GM19455 (cell line): ENCODE data around the gene PLCB1.

ENCODE experiments used
- ATAC-seq: cut with Tn5 transposase; IDR thresholded peaks from one replicate; pipeline ENCODE4 v1.9.1; 2021; ENCODE audit not compliant: unreplicated experiment

PLCB1 gene

DNA sequence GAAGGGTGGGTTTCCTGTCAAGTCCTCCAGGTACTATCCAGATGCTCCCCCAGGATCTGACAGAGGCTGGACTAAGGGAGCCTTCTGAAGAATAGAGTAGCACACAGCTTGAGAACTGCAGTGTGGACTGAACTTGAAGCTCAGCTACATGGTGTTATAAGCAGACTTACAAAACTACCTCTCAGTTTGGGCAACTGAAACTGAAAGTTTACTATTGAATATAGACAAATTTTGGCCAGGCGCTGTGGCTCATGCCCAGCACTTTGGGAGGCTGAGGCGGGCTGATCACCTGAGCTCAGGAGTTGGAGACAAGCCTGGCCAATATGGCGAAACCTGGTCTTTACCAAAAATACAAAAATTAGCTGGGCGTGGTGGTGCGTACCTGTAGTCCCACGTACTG is 348.5 kb downstream of the PLCB1 start:
- ATAC-seq = no peak

DNA sequence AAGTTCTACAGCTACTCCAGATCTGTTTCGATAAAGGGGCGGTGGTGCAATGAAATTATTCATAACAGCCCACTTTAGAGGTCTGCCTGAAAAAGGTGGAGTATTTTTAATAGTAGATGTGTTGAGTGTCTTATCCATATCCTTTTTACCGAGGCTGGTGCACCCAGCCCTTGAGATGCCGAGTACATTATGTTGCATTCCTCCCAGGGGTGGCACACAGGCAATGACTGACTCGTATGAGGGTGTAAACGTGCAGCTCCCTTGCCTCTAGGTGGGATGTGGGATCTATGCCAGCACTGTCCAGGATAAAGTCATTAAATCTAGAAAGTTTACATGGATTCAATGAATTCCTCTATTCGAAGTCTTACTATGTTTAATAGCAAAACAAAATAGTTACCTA is 355.6 kb downstream of the PLCB1 start:
- no peak for ATAC-seq

DNA sequence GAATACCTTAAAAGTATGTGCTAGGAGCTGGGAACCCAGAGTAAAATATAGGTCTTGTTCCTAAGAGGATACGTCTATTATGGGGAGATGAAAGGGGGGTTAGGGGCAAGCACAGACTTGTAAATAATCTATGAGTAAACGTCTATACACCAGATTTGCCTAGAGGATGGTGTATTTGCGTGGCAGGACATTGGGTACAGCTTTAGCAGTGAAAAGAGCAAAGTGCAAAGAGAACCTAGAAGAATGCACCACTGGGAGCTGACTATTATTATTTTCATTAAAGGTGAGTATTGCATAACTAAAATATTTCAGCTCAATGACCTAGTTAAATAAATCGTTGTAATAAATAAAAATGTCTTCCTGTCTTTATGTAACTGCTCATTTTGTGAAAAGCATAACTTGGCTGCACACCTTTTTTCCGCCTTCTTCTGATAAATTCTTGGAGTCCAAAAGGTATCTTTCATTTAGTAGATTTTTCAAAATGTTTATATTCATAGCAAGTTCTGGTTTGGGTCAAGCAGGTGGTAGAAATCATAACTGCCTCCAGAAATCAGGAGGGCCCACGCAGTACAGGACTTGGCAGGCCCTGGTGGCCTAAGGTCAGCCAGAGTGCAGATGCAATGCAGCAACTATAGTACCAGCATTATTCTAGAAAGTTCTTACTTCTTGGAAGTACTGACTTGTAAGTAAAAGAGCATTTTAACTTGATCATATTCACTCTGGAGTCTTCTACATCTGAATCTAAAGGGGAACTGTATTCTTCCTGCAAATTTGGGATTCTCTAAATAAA is 357.2 kb downstream of the PLCB1 start:
- ATAC-seq = no peak

DNA sequence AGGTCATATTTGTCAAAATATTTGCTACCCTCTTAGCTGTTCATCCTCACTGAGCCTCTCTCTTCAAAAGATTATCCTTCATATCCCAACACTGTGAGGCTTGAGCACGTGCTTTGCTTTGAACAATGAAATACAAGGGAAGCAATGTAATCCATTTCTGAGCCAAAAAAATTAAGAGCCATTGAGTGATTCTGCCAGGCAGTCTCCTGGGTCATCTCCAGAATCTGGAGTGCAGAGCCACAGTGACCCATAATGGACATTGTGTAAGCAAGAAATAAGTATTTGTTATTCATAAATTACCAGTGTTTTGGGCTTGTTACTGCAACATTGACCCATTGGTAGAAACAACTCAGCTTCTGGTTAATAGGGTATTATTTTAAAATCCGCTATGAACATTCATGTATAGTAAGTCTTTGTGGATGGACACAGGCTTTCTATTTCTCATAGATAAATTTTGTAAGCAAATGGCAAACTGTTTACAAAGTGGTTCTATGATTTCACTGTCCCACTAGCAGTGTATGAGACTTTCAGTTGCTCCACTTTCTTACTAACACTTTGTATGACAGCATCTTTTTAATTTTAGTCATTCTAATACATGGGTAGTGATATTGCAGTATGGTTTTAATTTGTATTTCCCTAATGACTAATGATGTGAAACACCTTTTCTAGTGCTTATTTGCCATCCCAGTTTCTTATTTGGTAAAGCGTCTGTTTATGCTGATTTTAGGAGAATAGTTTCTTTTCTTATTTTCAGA is 358.2 kb downstream of the PLCB1 start:
- no peak for ATAC-seq

DNA sequence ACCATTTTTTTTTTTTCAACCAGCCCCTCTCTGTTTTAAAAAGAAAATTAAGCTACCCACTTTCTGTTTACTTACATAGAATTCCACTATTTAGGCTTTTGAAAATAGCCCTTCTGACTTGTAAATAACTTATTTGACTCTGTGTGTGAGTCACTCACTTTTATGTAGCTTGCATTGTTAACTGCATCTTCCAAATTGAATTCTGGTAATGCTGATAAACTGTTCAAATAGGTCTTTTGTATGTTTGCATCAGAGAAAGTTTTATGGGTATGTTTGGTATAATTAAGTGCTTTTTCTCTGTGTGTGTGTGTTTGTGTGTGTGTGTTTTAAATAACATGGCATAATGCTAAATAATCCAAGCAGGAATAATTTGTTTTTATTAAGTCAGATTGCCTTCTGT is 360.1 kb downstream of the PLCB1 start:
- no peak for ATAC-seq

DNA sequence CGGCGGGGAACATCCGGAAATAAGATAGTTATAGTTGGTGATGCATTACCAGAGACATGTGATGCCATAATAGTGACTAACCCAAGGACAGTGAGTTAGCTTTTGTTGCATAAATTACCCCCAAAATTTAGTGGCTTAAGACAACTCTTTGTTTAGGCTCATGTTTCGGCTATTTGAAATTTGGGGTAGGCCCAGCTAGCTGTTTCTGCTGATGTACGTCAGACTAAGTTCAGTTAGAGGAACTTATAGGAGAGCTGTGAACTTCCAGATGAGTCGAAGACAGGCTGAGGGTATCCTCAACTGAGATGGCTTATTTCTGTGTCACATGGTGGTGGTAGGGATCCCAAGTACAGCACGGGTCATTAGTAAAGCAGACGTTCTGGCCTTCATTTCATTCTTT is 366.5 kb downstream of the PLCB1 start:
- no peak for ATAC-seq

DNA sequence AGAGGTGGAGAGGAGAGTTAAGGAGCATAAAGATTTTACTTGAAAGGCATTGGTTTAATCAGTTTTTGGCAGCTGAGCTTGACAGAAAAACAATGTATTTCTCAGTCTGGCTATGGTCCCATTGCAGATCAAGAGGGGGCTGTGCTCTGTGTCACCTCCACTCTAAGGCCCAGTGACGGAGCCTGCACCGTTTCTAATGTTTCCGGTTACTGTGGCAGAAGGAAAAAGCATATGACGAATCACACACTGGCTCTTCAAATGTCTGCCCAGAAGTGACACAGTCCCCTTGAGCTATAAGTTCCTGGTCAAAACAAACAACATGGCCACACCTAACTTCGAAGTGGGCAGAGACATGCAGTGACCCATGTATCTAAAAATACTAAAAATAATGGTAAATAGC is 372.0 kb downstream of the PLCB1 start:
- no peak for ATAC-seq

DNA sequence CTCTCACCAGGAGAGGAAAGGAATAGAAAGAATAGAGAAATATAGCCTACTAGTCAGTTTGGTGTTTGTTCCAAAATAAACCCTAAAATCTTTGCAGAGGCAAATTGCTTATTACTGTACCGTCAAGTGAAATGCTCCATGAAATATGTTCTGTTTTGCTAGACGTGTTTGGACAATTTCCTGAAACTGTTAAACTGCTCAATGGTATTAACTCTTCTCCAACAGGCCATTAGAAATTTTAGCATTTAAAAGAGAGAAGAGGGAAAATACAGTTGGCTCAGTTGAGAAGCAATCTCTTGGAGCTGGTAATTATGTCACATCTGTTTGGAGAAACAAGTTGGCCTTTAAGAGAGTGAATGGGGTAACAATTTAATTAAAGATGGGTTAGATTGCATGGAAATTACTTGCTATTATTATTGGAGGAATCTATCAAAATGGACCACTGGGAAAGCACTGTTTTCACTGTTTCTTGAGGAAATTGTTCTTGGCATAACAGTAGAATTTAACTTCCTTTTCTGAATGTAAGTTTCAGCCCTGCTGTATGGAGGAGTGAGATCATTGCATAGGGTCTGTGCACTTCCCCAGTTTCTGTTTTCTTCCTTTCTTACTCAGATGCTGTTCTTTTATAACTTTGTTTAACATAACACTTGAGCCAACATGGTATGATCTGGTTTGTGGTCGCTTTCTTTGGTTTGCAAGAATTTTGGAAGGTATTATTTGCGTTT is 373.6 kb downstream of the PLCB1 start:
- ATAC-seq = no peak

DNA sequence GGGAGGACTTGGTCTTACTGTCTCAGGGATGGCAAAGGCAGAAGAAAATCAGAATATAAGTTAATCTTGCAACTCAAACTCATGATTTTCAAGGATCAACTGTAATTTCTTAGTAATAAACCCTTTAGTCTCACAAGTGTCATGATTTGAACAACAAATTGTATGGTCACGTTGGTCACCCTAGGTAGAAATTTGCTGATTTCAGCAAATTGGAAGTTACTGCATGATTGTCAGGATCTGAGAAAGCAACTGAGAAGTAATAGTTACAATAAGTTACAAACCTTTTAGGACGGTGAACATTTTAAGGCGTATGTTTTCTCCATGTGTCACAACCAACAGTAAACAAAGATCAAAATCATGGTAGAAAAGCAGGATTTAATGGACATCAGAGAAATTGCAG is 375.2 kb downstream of the PLCB1 start:
- no peak for ATAC-seq

DNA sequence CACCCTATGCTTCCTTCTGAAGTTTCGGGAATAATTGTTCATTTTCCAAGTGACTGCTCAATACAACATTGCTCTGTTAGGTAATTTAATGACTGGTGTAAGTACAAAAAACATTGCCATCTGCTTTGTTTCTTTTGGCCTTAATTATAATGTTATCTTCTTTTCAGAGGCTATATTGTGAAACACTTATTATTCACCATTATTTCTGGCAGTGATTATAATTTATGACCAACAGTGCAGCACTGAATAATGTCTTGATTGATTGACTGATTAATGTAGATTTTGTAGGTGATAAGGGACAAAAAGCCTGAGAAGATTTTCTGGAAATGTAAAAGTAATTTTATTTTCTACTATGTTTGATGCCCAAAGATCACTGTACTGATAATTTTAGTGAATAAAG is 377.7 kb downstream of the PLCB1 start:
- no peak for ATAC-seq

DNA sequence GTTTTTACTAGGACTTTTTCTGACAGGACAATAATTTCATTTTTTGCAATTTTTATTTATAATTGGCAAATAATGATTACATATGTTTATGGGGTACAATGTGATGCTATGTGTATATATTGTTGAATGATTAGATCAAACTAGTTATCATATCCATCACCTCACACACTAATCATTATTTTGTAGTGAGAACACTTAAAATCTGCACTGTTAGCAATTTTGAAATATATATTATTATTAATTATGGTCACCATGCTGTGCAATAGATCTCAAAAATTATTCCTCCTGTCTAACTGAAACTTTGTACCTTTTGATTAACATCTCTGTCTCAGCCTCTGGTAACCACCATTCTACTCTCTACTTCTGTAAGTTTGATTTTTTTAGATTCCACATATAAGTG is 378.7 kb downstream of the PLCB1 start:
- no peak for ATAC-seq

DNA sequence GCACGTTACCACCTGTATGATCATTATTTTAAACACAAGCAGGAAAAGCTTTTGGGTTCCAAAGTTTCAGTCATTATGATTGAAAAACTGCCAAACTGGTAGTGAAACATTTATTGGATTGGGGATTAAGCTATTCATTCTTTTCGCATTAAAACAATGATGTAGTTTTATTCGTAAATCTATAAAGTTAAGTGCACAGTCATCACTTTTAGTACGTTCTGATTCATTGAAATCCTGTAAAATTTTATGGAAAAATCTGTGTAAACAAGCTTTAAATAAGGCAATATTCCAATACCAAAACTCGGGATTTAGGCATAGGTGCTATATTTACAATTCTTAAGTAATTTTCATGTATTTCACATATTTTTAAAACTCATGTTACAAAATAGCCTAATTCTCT is 379.9 kb downstream of the PLCB1 start:
- no peak for ATAC-seq

DNA sequence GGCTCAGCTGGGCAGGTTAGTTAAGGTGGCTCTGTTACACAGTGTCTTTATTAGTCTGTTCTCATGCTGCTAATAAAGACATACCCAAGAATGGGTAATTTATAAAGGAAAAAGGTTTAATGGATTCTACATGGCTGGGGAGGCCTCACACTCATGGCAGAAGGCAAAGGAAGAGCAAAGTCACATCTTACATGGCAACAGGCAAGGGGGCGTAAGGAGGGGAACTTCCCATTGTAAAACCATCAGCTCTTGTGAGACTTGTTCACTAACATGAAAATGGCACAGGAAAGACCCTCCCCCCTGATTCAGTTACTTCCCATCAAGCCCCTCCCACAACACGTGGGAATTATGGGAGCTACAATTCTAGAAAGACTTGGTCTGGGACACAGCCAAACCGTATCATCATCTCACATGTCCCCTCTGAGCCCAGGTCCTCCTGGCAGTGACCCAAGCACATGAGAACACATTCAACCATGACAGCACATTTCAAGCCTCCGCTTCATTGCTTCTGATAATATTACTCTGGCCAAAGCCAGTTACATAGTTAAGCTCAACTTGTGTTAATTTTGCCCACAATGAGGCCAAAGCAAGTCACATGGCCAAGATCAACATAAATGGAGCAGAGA is 383.9 kb downstream of the PLCB1 start:
- ATAC-seq = no peak

DNA sequence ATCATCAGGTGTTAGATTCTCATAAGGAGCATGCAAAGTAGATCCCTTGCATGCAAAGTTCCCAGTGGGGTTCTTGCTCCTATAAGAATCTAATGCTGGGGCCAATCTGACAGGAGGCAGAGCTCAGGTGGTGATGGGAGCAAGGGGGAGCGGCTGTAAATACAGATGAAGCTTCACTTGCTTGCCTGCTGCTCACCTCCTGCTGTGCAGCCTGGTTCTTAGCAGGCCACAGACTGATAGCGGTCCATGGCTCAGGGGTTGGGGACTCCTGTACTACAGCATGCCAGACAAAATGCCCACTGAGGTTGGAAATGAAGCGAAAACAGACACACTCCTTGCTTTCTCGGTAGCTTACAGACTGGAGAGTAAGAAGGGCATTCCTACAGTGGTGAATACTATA is 386.8 kb downstream of the PLCB1 start:
- no peak for ATAC-seq

DNA sequence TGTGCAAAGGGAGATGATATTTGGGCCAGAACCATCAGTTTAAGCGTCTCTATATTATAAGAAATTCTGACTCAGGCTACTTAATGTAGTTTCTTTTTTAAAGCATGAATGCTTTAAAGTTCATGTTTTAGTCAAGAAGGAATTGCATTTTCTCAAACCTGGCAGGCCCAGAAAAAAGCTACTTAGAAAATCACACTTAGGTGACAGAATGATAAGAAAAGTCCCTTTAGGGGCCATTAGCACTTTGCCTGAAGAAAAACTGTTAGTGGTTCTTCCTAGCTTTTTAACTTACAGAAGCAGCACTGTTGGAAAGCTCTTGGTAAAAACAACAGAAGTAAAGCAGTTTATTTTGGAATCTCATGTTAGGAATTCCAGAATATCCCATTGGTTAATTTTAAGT is 387.8 kb downstream of the PLCB1 start:
- no peak for ATAC-seq

DNA sequence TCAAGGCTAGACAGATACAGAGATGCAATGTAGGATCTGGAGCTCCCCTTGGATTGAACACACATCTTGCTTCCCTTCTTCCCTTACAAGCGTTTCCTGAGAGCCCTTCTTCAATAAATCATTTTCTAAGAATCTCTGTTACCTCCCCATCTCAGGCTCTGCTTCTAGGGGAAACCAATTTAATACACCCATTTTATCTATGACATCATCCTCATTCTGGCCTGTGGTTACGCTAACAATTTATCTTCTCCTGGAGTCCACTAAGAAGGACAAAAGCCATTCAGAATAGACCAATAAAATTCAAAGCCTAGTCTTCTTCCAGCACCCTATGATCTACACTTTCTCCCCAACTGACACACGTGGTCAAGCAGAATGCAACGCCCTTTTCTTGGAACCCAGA is 390.1 kb downstream of the PLCB1 start:
- ATAC-seq = no peak

DNA sequence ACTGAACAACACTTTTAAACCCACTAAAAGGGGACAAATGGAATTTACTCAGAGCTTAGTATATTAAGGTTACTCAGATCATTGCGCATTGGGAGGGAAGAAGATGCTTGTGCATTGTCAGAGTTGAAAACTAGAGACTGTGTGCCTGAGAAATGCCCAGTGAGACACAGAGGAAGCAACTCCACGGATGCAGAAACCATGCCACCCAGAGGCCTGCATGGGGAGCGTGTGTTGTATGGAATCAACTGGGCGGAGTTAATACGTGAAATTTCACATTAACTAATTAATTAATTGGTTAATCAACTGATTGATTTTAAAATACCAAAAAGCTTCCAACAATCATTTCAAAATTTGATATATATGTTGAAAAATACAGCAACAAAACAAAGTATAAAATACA is 391.6 kb downstream of the PLCB1 start:
- no peak for ATAC-seq

DNA sequence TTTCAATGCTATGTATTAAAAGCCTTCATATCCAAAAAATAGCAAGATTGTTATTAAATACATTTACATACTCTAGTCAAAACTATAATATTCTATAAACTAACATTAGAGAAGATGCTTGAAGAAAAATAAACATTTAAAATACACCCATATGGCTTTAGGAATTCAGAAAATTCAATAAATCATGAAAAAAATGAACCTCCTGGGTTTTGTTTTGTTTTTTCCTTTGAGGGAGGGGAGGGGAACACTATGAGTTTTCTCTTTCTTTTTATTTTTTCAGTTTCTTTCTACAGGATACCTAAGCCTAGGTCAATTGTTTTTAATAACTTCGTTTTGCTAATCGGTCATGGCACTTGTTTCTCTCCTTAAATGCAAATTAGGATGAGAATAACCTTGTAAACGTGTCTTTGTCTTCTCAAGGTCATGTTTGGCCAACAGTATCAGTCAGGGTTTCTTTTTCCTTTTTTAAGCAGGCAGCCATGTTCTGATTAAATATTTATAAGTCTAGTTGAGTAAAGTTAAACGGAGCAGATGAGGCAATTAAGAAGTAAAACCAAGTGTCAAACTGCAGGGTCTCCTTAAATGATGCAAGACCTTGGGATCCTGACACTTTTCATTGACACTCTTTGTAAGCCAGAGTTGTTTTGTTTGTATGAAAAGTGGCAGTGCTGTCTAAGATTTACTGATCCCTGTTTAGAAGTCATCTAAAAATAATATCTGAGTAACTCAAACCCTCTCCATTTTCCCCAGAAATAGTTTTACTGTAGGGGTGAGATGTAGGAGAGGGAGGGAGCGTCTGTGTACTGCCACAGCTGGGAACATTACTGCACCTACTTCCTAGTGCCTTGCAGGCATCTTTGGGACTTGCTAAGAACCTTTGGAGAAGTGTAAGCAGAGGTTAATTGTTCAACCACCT is 392.3 kb downstream of the PLCB1 start:
- ATAC-seq = no peak

DNA sequence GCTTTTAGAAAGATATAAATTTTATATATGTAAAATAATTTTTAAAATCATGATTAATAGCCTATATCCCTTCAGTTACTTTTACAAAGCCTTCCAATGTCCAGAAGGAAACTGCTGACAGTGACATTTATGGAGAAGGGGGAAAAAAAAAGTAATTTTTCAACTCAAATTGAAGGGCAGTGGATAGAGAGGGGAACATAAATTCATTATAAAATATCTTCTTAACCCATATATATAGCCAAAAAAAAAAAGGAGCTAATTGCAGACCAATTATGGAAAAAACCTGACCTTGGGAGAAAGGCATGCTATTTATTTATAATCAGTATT is 392.9 kb downstream of the PLCB1 start:
- no peak for ATAC-seq

DNA sequence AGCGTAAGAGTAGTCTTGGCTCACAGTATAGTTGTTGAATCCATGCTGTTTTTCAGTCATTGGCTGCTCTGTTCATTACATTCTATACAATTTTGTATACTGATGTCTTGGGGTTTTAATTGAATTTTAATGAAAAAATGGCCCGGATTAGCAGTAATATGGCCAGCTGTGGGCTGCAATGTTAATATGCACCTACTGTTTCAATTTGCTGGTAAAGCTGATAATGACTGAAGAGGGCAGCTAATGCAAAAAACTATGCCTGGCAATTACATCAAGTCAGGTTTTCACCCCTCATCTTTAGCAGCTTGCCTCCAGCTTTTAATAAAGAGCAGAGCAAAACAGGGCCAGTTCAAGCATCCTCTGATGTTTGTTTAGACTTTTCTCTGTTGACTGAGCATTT is 394.5 kb downstream of the PLCB1 start:
- no peak for ATAC-seq
